ENCODE data around the gene ARL2BP.
A peak's percentile ranks its signal among the peaks of the same experiment; 100 is the strongest.
"Not testable (repeated sequence)": the region's sequence is repeated elsewhere in the genome, so short reads cannot be mapped to it uniquely, and the experiment has no call there.

The ARL2BP gene

GRCh38 chr16:57244767-57245471 lies at the start of gene ARL2BP:
ARL2BP (plus strand) TSS chr16:57245259; CDS start chr16:57245368, 109 bp downstream.
- DNase-seq (ENCODE audit: low spot score), result peak; percentile 99

GRCh38 chr16:57196286-57196685 lies 48.8 kb upstream of the ARL2BP start:
- DNase-seq (ENCODE audit: low spot score), result no peak

GRCh38 chr16:57196753-57197152 lies 48.3 kb upstream of the ARL2BP start:
- DNase-seq (ENCODE audit: low spot score), result no peak

- not testable (repeated sequence) for DNase-seq (ENCODE audit: low spot score)
Measured at GRCh38 chr16:57200321-57200720, 44.7 kb upstream of the ARL2BP start.

- DNase-seq (ENCODE audit: low spot score), result not testable (repeated sequence)
Measured at GRCh38 chr16:57200926-57201325, 44.1 kb upstream of the ARL2BP start.

GRCh38 chr16:57202095-57202886 lies 42.8 kb upstream of the ARL2BP start:
- DNase-seq (ENCODE audit: low spot score), result no peak

- no peak for DNase-seq (ENCODE audit: low spot score)
Measured at GRCh38 chr16:57203451-57203850, 41.6 kb upstream of the ARL2BP start.

GRCh38 chr16:57204675-57205074 lies 40.4 kb upstream of the ARL2BP start:
- peak; percentile 21 for DNase-seq (ENCODE audit: low spot score)

- DNase-seq (ENCODE audit: low spot score), result no peak
Measured at GRCh38 chr16:57208926-57209325, 36.1 kb upstream of the ARL2BP start.

GRCh38 chr16:57209780-57210179 lies 35.3 kb upstream of the ARL2BP start:
- DNase-seq (ENCODE audit: low spot score), result no peak

GRCh38 chr16:57213462-57213861 lies 31.6 kb upstream of the ARL2BP start:
- DNase-seq (ENCODE audit: low spot score), result no peak

GRCh38 chr16:57216968-57217367 lies 28.1 kb upstream of the ARL2BP start:
- no peak for DNase-seq (ENCODE audit: low spot score)

- no peak for DNase-seq (ENCODE audit: low spot score)
Measured at GRCh38 chr16:57223057-57223456, 22.0 kb upstream of the ARL2BP start.

GRCh38 chr16:57224651-57225335 lies 20.3 kb upstream of the ARL2BP start:
- DNase-seq (ENCODE audit: low spot score), result no peak

- no peak for DNase-seq (ENCODE audit: low spot score)
Measured at GRCh38 chr16:57225978-57226377, 19.1 kb upstream of the ARL2BP start.

GRCh38 chr16:57226701-57227621 lies 18.1 kb upstream of the ARL2BP start:
- no peak for DNase-seq (ENCODE audit: low spot score)

- no peak for DNase-seq (ENCODE audit: low spot score)
Measured at GRCh38 chr16:57229079-57229478, 16.0 kb upstream of the ARL2BP start.

GRCh38 chr16:57231821-57232350 lies 13.2 kb upstream of the ARL2BP start:
- DNase-seq (ENCODE audit: low spot score), result no peak

GRCh38 chr16:57233944-57234706 lies 10.9 kb upstream of the ARL2BP start:
- no peak for DNase-seq (ENCODE audit: low spot score)

- DNase-seq (ENCODE audit: low spot score), result no peak
Measured at GRCh38 chr16:57234707-57235092, 10.4 kb upstream of the ARL2BP start.

Measured in D341Med (cell line).